Fibroblast of villous mesenchyme (primary cell): ENCODE data around the gene CHN1. TPM values are rescaled to one million over a fixed set of nuclear protein-coding genes. Genes with fewer than 3 reads are reported as not detected.

Experiments used
- DNase-seq: peaks from one replicate; pipeline ENCODE4 v3.0.0-alpha.2; 2010; ENCODE audit warnings: low read depth
- H3K4me3 ChIP-seq: 2 replicates; pipeline ENCODE4 v1.5.1; 2011; ENCODE audit warnings: low read depth, mild to moderate bottlenecking, low read length
- total RNA-seq: library from RNA; depleted of rRNA; stranded (reverse); fragments of >200 nt; gene quantifications from 2 replicates; pipeline ENCODE4 v1.2.3, GENCODE V29; 2012
- TF ChIP-seq, protein P1 (sequence below): IDR thresholded peaks from 2 replicates; pipeline ENCODE4 v1.5.1; 2012; ENCODE audit warnings: low read depth, mild to moderate bottlenecking, low read length; ENCODE audit not compliant: insufficient read depth

The CHN1 gene
- total RNA-seq, 1 donor: 45.3 TPM

- no peak for DNase-seq
- TF ChIP-seq, protein P1, sequence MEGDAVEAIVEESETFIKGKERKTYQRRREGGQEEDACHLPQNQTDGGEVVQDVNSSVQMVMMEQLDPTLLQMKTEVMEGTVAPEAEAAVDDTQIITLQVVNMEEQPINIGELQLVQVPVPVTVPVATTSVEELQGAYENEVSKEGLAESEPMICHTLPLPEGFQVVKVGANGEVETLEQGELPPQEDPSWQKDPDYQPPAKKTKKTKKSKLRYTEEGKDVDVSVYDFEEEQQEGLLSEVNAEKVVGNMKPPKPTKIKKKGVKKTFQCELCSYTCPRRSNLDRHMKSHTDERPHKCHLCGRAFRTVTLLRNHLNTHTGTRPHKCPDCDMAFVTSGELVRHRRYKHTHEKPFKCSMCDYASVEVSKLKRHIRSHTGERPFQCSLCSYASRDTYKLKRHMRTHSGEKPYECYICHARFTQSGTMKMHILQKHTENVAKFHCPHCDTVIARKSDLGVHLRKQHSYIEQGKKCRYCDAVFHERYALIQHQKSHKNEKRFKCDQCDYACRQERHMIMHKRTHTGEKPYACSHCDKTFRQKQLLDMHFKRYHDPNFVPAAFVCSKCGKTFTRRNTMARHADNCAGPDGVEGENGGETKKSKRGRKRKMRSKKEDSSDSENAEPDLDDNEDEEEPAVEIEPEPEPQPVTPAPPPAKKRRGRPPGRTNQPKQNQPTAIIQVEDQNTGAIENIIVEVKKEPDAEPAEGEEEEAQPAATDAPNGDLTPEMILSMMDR: no peak
- no peak overlapping the region for H3K4me3 ChIP-seq
Measured at GRCh38 chr2:174873471-174873870, 131.7 kb downstream of the CHN1 start.

GRCh38 chr2:174870787-174871186 is 134.4 kb downstream of the CHN1 start:
- H3K4me3 ChIP-seq: no peak overlapping the region
- TF ChIP-seq, protein P1: no peak
- DNase-seq: no peak

DNA sequence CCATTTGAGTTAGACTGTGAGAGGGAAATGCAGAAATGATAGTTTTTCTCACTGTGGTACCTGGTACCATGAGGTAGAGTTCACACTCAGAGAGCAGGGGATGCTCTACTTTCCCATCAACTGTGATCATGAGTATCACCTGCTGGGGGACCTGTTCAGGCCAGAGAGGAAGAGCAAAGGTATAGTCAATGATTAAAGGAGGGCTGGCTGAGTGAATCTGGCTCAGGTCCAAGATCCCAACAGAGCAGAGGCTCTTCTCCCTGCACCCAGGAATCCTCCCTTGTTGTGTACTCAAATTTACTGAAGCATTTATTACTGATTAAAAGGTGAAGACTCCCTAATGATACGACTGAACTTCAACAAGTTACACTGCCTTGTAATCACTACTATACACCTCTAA is 136.3 kb downstream of the CHN1 start:
- TF ChIP-seq, protein P1: no peak
- DNase-seq: no peak
- no peak overlapping the region for H3K4me3 ChIP-seq

- no peak overlapping the region for H3K4me3 ChIP-seq
- DNase-seq: no peak
- TF ChIP-seq, protein P1: no peak
Measured at GRCh38 chr2:174866421-174866820, 138.8 kb downstream of the CHN1 start.

- no peak for DNase-seq
- no peak overlapping the region for H3K4me3 ChIP-seq
- TF ChIP-seq, protein P1: no peak
Measured at GRCh38 chr2:174863183-174863582, 142.0 kb downstream of the CHN1 start.

- no peak for DNase-seq
- no peak overlapping the region for H3K4me3 ChIP-seq
- TF ChIP-seq, protein P1: no peak
Measured at GRCh38 chr2:174859563-174860169, 145.5 kb downstream of the CHN1 start.

GRCh38 chr2:174858745-174859144 is 146.4 kb downstream of the CHN1 start:
- no peak overlapping the region for H3K4me3 ChIP-seq
- DNase-seq: no peak
- TF ChIP-seq, protein P1: no peak
